GM18517 (cell line): ENCODE results near the gene FMNL2.

Source experiments
- ATAC-seq: cut with Tn5 transposase; IDR thresholded peaks from one replicate; pipeline ENCODE4 v1.9.1; 2021; ENCODE audit warnings: mild to moderate bottlenecking, moderate library complexity; ENCODE audit not compliant: unreplicated experiment

Gene FMNL2

DNA sequence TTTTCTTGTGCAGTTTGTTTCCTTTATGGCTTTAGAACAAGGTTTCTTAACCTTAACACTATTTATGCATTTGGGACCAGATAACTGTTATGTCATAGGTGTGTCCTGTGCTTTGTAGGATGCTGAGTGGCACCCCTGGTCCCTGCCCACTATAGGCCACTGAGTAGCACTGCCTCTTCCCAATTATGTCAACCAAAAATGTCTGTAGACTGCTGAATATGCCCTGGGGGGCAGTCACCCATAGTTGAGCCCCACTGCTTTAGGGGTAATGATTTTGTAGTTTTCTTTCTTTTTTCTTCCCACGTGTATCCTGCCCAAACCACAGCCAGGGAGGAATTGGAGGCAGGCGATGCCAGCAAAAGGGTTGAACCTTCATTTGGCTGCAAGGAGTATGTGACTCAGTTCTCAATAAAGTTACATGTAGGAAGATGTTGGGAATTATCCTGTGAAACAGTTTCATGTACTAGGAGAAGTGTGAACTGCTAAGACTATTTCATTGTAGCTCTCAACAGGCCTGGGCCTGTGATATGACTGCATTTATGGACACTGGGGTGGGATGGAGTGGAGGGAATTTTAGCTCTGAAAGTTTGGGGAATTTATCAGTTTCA, 65.7 kb downstream of the FMNL2 start:
- no peak for ATAC-seq

DNA sequence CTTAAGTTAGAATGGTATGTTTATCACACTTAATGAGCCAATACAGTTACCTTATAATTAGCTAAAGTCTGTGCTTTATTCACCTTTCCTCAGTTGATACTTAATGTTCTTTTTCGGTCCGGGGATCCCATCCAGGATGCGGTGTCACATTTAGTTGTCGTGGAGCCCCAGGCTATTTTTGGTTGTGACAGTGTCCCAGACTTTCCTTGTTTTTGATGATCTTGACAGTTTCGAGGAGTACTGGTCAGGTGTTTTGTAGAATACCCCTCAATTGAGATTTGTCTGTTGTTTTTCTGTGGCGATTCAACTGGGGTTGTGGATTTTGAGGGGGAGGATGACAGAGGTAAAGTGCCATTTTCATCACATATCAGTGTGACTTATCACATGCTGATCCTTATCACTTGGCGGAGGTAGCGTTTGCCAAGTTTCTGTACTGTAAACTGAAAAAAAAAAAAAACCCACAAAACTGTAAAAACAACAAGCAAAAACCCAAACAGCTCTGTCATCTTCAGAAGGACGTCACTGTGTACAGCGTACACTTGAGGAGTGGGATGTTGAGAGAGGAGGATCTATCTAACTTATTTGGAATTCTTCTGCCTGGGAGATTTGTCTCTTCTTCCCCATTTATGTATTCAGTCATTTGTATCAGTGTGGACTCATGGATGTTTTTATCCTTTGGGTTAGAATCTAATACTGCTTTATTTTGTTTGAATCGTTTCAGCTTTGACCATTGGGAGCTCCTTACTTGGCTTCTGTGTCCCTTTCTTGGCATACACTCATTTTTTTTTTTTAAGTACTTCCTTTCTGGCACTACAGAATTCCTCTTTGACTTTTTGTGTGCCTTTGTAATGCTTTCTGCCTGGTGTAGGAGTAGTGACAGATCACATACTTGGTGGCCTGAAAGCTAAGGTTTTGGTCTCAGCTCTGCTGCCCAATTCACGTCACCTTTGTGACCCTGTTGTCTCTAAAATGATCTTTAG, 68.1 kb downstream of the FMNL2 start:
- no peak for ATAC-seq

DNA sequence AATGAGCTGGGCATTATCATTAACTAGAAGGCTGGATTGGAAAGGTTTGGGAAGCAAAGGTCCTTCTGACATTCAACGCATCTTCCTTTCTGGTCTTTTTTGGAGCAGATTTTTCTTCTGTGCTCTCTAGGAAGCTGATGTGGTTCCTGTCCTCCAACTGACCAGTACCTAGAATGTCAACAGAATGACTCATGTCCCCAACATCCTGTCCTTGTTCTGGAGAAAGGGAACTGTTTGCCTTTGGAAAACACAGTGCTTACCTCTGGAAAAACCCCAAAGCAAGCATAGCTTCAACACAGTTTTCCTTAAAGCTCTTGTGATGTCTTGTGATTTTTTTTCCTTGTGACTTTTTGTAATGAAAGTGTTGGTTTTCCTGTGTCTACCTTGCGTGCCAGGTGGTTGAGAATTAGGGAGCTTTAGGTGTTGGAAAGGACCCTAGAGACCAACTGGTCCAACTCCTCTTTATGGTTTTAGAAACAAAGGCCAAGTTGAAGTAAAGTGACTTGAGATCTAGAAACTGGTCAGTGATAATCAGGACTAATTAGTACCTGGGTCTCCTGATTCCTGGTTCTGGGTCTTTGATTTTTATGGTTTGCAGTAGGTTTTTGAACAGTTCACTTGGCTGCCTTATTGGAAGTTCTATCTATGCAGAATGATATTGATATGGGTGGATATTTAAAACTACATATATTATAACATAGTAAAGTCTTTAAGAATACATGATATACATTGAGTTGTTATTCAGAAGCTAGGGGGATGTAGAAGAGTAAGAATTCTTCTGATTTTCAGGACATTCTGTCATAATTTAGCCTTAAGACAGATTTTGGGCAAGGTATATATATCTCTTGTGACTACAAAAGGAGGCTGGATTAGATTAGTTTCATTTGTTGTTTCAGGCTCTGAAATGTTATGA, 70.5 kb downstream of the FMNL2 start:
- no peak for ATAC-seq

DNA sequence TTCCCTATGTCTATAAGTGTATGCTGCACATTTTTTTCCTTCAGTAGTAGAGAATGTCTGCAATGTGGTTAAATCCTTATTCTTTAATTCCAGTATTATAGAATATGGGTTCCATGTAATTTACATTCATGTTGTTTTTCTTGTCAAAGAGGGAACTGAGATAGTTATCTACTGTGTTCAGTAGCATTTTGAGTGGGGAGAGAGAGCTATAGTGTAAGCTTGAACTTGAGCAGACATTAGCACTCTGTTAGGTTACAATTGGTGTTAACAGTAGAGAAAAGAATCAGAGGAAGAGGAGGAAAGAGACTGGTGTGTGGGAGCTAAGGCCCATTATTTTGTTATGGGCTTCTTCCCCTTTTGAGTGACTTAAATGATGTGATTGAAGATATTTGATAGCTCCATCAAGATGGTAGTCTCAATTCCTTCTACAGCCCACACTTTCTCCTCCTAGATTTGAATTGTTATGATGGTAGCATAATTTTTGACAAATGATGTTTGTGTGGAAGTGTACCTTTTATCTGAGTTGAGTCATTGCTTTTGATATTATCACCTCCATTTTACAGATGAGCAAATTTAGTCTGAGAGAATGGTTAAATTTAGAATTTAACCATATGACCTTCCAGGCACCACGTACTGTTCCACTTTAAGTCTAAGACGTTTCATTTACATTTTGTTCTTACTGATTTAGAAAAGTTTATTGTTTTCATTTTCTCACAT, 71.3 kb downstream of the FMNL2 start:
- peak; percentile 53 for ATAC-seq

DNA sequence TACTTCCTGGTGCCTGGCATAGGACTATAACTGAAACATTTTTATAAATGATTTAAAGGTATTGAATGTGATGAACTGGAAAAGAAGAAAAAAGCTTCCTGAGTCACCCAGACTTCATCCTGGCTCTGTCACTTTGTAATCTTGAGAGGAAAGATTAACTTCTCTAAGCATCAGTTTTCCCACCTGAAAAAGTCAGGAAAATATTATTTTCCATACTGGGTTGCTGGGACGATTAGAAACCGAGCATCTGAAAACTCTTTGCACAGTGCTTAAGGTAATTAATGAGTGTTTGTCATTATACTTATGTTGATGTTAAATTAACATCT, 71.8 kb downstream of the FMNL2 start:
- ATAC-seq, result no peak

DNA sequence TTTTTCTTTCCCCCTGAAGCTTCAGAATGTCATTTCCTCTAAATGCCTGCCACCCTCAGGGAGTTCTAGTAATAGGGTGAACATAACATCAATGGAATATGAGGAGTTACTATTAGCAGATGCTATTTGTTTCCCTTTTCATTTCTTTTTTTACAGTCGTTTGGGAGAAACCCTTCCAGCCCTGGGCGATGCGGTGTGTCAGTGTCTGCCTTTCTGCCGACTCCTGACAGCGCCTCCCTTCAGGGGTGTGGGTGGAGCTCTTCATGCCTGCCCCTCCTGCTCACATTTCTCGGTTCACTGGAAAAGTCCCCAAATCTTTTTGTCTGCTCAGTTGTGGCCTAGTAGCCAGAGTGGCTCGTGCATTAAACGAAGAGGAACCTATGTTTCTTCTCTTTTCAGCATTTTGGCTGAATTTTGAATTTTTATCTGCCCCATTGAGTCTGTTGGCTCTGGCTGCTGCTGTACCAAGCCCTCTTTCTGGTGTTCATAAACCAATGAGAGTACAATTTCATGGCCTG, 72.3 kb downstream of the FMNL2 start:
- peak; percentile 86 for ATAC-seq

DNA sequence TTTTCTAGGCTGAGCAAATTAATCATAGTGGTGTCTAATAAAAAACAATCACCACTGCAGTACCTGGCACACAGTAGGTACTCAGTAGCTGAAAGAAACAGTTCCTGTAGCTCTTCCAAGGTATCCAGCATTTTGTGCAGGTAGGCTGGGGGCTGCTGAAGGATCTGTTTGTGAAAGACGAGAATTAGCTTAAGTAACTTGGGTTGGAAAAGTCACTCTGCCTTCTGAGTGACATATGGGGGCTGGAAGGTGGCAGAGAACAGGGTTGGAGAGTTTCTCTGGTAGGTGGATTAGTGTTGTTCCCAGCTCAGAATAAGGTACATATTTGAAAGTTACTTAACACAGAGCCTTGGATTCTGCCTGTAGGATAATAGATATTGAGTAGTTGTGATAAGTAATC, 72.8 kb downstream of the FMNL2 start:
- no peak for ATAC-seq

DNA sequence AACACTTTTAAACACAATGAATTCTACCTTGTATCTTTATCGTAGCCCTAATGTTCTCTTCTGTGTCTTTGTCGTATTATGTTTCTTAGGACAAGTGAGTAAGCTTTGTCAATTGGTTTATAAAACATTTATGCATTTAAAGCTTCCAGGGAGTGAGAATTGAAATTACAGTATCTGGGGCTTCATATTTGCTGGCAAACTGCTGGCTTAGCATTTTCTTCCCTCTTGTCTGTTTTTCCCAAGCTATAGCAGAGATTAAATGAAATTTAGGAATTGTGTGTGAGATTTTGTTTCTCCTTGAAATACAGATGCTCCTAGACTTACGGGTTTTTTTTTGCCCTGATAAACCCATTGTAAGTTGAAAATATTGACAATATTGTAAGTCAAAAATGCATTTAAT, 73.3 kb downstream of the FMNL2 start:
- ATAC-seq, result no peak

DNA sequence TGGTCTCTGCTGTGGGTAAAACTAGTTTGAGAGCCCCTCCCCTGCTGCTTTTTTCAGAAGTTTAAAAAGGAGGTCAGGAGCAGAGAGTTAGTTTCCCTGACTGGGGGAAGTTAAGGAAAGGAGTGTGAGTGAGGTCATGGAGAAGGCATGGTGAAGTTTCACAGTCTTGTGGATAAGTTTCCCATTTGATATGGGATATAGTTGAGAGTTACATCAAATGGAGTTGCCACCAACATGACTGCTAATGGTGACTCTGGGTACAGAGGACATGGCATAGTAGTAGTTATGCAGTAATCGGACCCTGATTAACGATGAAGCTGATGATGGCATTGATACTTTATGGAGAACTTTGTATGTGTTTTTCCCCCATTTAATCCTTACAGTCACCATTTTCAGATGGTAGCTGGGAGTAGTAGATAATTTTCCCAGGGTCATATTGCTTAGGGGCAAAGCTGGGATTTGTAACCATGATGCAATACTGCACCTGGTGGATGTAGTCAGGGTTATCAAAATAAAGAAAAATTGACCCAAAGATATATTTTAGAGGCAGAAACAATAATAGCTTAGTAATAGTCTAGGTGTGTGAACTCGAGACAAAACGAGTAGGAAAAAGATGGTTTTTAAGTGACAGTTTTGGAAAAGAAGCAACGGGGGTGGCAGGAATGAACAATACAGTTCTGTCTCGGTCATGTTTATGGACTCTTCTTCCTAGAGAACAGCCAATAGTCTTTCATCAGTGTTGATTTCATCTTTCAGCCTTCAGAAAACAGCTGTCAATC, 74.6 kb downstream of the FMNL2 start:
- no peak for ATAC-seq

DNA sequence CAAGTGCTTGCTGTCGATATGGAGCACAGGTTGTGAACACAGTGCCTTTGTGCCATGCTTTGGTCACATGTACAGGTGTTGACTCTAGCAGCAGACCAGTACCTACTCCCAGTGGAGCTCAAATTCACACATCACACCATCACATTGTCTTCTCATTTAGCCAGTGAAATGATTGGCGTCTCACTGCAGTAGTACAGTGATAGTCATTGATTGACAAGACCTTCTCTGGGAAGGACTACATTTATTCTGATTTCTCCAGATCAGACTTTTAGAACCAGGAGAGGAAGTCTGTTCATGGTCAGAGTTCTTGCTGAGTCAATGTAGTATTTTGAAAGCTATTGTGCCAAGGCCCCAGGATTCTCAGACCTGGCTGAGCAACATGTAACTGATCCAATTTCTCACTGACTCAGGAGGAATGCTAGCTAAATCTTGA, 75.2 kb downstream of the FMNL2 start:
- no peak for ATAC-seq

DNA sequence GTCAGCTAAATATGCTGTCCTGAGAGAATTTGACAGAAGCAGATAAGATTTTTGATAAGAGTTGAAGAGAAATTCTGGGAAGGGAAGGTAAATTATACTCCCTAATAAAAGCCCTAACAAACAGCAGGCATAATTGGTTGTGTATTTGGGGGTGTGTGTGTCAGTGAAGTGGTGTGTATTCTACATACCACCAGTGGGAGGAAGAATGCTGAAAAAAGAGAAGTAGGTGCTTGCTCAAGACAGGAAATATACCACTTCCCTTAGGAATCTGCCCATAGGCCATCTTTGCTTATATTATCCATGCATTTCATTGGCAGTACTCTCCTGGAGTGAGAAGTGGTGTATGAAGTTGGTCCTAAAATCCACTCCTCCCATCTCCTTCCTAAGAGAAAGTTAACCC, 76.2 kb downstream of the FMNL2 start:
- no peak for ATAC-seq

DNA sequence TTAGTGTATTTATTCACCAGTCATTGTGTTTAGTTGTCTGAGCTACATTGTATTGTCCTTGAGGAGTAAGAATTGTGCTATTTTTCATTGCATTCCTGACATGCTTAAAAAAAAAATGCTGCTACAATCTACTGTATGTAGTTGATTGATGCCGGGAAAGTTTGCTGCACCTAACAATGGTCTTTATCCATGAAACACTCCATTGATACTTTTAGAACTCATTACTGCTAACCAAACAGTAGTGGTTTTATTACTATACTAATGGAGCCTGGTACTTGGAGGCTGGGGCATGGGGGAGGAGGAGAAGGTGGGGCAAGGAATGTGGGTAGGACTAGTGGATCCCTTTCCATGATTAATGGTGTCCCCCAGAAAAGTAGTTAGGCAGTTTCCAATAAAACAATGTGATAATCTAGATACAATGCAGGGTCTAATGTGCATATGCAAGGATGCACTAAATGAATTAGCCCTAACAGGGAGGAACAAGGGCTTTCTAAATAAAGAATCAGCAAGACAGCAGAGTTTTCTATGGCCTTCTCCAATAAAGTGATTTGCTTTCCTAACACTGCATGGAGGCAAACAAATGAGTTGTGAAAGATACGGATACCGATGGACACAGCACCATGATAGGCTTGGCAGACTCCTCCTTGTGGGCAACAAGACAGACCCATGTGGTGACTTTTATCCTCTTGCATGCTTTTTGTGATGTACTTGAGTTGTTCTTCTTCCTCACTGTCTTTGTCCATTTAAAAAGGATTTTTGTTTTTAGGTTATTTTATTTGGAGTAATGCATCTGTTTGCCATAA, 78.5 kb downstream of the FMNL2 start:
- ATAC-seq, result no peak

DNA sequence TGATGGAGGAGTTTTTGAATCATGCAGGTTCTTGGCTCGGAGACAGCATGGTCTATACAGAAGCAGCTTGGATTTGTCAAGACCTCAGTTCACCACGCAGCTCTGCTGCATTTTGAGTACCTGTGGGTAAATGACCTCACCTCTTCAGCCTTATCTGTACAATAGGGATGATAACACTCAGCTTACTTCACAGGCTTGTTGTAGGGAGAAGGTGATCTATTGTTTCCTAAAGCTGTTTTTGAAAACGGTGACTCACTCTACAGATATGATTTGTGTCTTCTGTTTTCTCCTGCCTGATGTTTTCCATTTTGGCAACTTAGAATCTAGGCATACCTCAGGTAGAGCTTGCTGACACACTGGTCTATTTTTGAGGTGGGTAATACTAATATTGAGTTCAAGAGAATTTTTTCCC, 80.3 kb downstream of the FMNL2 start:
- no peak for ATAC-seq

DNA sequence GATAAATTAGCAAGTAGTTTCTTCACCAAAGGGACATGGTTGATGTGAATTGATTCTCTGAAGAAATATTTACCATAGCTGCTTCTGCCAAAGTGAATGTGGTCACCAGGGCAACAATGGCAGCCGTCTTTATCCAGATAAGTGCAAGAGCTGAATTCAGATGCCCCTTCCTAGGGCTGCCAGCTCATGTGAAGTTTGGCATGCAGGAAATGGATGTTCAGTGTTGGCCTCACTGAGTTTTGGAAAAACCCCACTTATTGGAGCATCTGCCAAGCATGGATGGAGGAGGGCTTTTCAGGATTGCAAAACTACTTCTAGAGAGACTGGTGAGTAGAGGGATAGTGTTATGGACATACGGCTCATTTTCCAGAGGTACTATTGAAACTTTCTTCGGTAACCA, 80.8 kb downstream of the FMNL2 start:
- no peak for ATAC-seq

DNA sequence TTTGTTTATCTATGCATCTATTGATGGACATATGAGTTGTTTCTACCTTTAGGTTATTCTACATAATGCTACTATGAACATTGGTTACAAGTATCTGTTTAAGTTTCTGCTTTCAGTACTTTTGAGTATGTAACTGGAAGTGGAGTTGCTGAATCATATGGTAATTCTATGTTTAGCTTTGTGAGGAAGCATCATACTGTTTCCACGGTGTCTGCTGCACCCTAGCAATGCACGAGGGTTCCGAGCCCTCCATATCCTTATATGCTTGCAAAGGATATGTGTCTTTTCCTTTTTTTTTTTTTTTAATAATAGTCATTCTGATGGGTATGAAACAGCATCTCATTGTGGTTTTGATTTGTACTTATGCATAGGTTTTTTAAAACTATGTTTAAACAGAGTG, 83.7 kb downstream of the FMNL2 start:
- no peak for ATAC-seq

DNA sequence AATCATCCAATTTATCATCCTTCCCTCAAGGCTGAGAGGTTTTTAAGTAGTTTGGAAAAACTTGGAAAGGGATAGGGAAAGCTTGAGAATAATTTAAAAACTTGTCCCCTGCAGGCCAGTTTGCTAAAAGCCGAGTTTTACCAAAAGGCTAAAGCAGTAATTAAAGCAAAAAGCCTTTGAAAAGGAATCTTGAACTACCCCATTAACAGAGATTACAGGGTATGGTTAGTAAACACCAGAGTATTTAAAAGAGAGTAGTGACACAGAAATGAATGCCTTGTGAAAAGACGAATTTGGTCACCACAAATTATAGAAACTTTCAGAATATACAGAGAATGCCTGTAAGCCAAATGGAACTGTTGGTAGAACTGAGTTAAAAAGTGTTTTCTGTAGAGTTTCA, 85.0 kb downstream of the FMNL2 start:
- no peak for ATAC-seq

DNA sequence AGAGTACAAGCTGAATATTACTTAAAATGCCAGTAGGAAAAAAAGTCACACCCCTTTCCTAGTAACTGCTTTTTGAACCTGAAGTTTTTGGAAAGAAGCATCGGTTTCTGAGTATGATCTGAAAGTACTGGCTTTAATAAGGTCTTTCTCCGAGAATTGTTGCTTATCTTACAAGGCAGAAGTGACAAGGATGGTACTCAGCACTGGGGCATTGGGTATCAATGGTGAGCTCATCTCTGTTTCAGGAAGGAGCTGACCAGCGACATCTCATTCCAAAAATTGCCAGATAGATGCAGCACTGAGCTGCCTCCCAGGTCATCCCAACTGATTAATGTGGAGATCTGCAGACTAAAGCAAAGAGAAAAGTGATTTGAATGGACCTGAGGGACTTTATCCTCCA, 85.4 kb downstream of the FMNL2 start:
- no peak for ATAC-seq

DNA sequence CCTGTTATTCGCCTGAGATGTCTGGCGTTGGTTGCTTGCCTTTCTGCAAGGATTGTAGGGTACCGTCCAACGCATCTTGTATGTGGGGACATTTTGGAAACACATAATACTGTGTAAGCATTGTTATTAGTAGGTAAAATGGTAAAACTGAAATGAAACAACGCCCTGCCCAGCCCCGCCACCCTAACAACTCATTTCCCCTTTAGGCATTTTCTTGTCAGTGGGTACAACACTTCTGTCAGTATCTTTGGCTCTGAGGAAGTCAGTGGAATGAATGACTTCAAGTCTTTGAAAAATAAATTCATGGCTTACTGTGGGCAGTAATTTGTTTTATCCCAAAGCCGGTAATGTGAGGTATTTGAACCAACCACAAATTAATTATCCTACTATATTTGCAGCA, 86.0 kb downstream of the FMNL2 start:
- ATAC-seq, result peak; percentile 7
